Progenitor cell of endocrine pancreas (in vitro differentiated cells): Measurements from ENCODE around the gene CCDC9B. TPM values are rescaled to one million over a fixed set of nuclear protein-coding genes. Genes with fewer than 3 reads are reported as not detected.
A peak's percentile ranks its signal among the peaks of the same experiment; 100 is the strongest.

Experiments
- DNase-seq: peaks from one replicate; pipeline ENCODE4 v3.0.0; 2021; ENCODE audit warnings: low spot score; ENCODE audit not compliant: unreplicated experiment
- H3K27ac Mint-ChIP-seq: 2 replicates; pipeline ENCODE4 v1.8.0; 2021; ENCODE audit warnings: mild to moderate bottlenecking, moderate library complexity, mixed read lengths
- H3K27me3 Mint-ChIP-seq: 2 replicates; pipeline ENCODE4 v1.8.0; 2021; ENCODE audit warnings: mixed read lengths
- H3K36me3 Mint-ChIP-seq: 2 replicates; pipeline ENCODE4 v1.8.0; 2022; ENCODE audit warnings: mixed read lengths; ENCODE audit not compliant: insufficient read depth
- H3K4me1 Mint-ChIP-seq: 2 replicates; pipeline ENCODE4 v1.8.0; 2021; ENCODE audit warnings: low read depth, mixed read lengths
- H3K4me3 Mint-ChIP-seq: 2 replicates; pipeline ENCODE4 v1.8.0; 2021; ENCODE audit warnings: low read depth, mild to moderate bottlenecking, moderate library complexity, mixed read lengths
- H3K9me3 Mint-ChIP-seq: 2 replicates; pipeline ENCODE4 v1.8.0; 2021; ENCODE audit warnings: low read depth, mixed read lengths
- CTCF ChIP-seq: fragments of 200-600 bp; sonication (generic); IDR thresholded peaks from one replicate; pipeline ENCODE4 v1.5.0; 2021; ENCODE audit warnings: antibody characterized with exemption, mild to moderate bottlenecking; ENCODE audit not compliant: unreplicated experiment
- total RNA-seq: library from RNA; stranded (reverse); gene quantifications from 2 replicates; pipeline ENCODE4 v1.2.1, GENCODE V29; 2021

CCDC9B gene
- total RNA-seq, 1 donor from 2014 or later, result 0.07 TPM

GRCh38 chr15:40344631-40345120, 3.9 kb upstream of the CCDC9B start:
- DNase-seq, result no peak
- TF ChIP-seq CTCF, result peak; percentile 69
- H3K27ac Mint-ChIP-seq, result no peak overlapping the region
- H3K4me3 Mint-ChIP-seq, result no peak overlapping the region
- H3K9me3 Mint-ChIP-seq, result no peaks in the 10 kb centered on the region
- peaks cover 11% of the 10 kb centered on the region for H3K27me3 Mint-ChIP-seq
- peaks cover 3% of the 10 kb centered on the region for H3K4me1 Mint-ChIP-seq
- no peaks in the 10 kb centered on the region for H3K36me3 Mint-ChIP-seq

- Mint-ChIP-seq H3K27ac (no peak overlapping the region), H3K27me3 (peaks cover 8% of the 10 kb centered on the region), H3K9me3 (no peaks in the 10 kb centered on the region), H3K4me3 (no peak overlapping the region), H3K36me3 (no peaks in the 10 kb centered on the region), H3K4me1 (peaks cover 3% of the 10 kb centered on the region)
- no peak for TF ChIP-seq CTCF
- DNase-seq, result no peak
These were observed 3.5 kb upstream of the CCDC9B start for GRCh38 chr15:40344217-40344616.

GRCh38 chr15:40343512-40343911, 2.8 kb upstream of the CCDC9B start:
- Mint-ChIP-seq H3K36me3 (no peaks in the 10 kb centered on the region), H3K9me3 (no peaks in the 10 kb centered on the region), H3K4me1 (peaks cover 3% of the 10 kb centered on the region), H3K27ac (no peak overlapping the region), H3K27me3 (peaks cover 10% of the 10 kb centered on the region), H3K4me3 (no peak overlapping the region)
- DNase-seq, result no peak
- TF ChIP-seq CTCF, result no peak

- peaks cover 5% of the 10 kb centered on the region for H3K4me1 Mint-ChIP-seq
- no peak overlapping the region for H3K4me3 Mint-ChIP-seq
- no peaks in the 10 kb centered on the region for H3K36me3 Mint-ChIP-seq
- H3K27ac Mint-ChIP-seq, result no peak overlapping the region
- DNase-seq, result no peak
- TF ChIP-seq CTCF, result no peak
- H3K27me3 Mint-ChIP-seq, result peaks cover 15% of the 10 kb centered on the region
- H3K9me3 Mint-ChIP-seq, result no peaks in the 10 kb centered on the region
These were observed 1.9 kb upstream of the CCDC9B start for GRCh38 chr15:40342416-40343320.

DNA sequence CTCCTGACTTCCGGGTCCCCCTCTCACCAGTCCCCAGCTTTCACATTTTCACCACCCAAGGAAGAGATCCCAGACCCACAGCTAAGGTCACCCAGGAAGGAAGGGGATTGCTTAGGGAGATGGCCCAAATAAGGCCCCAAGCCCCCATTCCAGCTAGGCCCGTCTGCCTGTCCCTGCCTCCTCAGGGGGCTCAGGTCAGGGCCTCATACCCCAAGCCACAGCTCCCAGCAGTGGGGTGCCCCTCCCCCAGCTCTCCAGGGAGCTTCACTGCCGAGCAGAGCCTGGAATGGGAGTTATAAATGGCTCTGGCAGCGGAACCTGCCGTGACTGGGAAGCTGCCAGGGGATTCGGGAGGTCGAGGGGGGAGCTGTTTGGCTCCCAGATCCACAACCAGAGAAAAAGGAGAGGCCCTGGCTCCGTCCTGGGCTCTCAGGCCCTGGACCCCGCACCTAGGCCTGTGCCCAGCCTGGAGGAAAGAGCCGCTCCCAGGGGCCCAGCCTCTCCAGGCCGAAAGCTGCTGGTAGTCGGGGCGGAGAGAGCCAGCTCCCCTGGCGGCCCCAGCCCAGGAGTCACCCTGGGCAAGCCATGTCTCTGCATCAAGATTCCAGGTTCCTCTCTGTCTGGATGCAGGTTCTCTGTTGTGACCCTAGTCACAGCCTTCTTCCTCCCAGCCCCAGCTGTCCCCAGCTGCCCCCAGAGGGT, 550 bp downstream of the CCDC9B start:
- TF ChIP-seq CTCF, result no peak
- Mint-ChIP-seq H3K36me3 (no peaks in the 10 kb centered on the region), H3K27me3 (peaks cover 17% of the 10 kb centered on the region), H3K9me3 (no peaks in the 10 kb centered on the region), H3K4me3 (no peak overlapping the region), H3K4me1 (peaks cover 3% of the 10 kb centered on the region), H3K27ac (no peak overlapping the region)
- DNase-seq, result no peak
